Fibroblast of upper back skin (primary cell): ENCODE measurements around the gene FBXL7.

Experiments used
- DNase-seq: peaks from one replicate; pipeline ENCODE4 v3.0.0-alpha.2; 2013

FBXL7 gene

GRCh38 chr5:15727375-15727774 lies 227.4 kb downstream of the FBXL7 start:
- DNase-seq, result no peak

- DNase-seq, result no peak
Observed at GRCh38 chr5:15728811-15729210, 228.8 kb downstream of the FBXL7 start.

DNA sequence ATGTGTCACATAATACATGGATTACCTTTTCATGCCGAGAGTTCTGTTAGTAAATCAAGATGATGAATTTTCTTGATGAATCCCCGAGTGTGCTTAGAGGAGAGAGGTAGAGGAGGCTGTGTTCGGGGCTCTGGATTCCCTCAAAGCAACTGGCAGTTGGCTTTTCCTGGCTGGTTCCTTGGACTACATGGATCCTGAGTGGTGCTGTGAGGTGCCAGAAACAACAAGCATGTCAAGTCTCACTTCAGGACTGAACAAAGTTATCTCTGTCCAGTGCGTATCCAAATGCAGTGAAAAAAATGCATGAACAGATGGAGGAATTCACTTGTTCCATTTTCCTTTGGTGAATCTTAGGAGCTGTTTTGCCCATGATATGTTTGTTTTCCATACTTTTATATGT lies 231.7 kb downstream of the FBXL7 start:
- no peak for DNase-seq

- DNase-seq, result no peak
Observed at GRCh38 chr5:15734058-15734457, 234.1 kb downstream of the FBXL7 start.

DNA sequence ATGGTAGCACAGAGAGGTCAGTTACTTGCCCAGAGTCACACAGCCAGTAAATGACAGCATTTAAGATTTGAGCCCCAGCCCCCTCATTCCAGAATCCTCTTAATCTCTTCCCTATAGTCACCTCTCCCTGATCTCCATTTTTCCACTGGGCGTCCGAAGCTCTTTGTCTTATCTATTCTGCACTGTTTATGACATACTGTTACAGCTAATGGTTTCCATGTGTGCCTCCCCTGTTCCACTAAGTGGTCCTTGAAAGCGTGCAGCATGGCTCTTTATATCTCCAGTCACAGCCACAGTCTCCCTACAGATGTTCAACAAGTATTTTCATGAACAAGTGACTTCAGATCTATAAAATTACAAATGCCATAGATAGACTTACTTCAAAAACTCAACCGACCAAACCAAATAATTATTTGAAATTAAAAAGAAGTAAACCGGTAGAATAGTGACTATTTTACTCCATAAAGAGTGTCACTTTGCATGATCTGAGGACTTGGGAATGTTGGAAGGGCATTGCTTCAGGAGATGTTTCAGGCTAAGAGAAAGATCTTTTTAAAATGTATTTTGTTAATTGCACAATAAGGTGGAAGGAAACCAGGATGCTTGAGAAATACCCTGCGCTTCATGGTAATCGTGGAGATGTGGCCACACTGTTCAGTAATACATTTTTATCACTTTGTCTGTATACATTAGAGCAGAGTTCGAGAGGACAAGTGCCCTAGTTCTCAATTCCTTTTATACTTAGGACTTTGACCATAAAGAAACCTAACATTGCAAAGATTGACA lies 237.2 kb downstream of the FBXL7 start:
- peak; percentile 25 for DNase-seq

- DNase-seq, result peak; percentile 37
Observed at GRCh38 chr5:15737871-15738664, 238.1 kb downstream of the FBXL7 start.

- DNase-seq, result no peak
Observed at GRCh38 chr5:15740383-15740782, 240.4 kb downstream of the FBXL7 start.

DNA sequence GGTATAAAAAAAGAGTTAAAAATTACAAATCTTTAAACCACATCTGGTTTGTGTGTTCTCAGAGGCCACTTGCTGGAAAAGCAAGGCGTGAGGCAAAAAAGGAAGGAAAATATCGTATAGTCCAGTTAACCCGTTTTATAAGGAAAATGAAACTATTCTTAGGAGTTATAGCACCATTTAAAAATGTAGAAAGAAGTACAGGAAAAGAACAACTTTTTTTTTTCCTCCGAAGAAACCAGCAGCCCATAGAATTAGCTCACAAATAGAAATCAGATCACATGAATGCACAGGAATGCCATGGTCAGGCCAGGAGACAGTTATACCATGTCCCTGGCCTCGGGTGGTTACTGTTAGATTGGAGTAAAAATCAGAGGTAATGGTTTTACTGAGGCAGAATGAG lies 241.6 kb downstream of the FBXL7 start:
- DNase-seq, result no peak

- no peak for DNase-seq
Observed at GRCh38 chr5:15746833-15747232, 246.9 kb downstream of the FBXL7 start.

DNA sequence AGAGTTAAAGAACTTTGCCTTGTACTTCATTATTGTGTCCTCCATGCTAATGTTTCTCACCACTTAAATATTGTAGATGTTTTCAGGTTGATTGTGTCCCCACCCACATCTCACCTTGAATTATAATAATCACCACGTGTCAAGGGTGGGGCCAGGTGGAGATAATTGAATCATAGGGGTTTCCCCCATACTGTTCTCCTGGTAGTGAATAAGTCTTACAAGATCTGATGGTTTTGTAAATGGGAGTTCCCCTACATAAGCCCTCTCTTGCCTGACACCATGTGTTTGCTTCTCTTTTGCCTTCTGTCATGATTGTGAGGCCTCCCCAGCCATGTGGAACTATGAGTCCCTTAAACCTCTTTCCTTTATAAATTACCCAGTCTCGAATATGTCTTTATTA lies 248.3 kb downstream of the FBXL7 start:
- DNase-seq, result no peak

DNA sequence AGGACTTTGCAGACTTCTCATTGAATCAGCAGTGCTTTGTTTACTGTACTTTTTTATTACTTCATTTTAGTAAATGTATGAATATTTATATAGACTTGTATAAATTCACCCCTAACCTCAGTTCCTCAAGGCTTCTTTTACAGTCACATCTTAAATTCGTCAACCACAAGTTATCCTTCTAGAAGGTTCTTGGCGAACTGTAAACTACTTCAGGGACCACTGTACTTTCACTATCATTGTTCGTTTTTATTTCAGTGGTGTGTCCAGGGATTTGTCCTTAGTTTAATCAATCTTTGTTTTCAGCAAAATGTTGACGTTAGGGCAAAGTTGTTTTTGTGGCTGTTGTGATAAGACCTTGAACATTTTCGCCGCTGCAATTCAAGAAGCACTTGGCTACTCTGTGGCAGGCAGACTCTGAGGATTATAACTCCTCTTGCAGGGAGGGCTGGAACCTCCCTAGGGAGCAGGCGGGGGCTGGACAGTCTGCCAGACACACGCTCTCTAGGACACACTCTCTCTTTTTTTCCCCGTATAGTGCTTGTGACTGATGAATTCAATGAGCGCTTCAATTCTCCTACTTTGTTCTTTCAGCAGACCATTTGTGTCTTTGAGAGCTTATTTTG lies 252.8 kb downstream of the FBXL7 start:
- peak; percentile 50 for DNase-seq

GRCh38 chr5:15753752-15754151 lies 253.8 kb downstream of the FBXL7 start:
- no peak for DNase-seq

- DNase-seq, result peak; percentile 94
Observed at GRCh38 chr5:15757103-15757502, 257.1 kb downstream of the FBXL7 start.

- no peak for DNase-seq
Observed at GRCh38 chr5:15757619-15758018, 257.6 kb downstream of the FBXL7 start.

- DNase-seq, result no peak
Observed at GRCh38 chr5:15762668-15763067, 262.7 kb downstream of the FBXL7 start.

GRCh38 chr5:15763754-15764153 lies 263.8 kb downstream of the FBXL7 start:
- peak; percentile 19 for DNase-seq

DNA sequence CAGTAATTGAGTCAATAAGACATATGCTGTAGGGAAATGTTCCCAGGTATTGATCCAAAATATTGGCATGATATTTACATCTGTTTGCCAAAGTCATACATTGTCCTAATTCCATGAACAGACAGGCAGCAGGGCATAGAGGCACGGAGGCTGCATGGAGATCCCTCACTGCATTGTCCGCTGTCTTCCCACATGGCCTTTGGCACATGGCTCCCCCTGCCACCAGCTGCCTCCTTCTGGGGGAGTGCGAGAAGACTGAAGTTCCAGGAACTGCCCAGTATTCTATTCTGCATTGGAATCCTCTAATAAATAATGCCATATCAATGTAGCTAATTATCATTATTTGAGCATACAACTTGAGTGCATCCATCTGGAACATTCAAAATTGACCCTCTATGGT lies 269.0 kb downstream of the FBXL7 start:
- DNase-seq, result no peak

GRCh38 chr5:15772131-15772530 lies 272.2 kb downstream of the FBXL7 start:
- no peak for DNase-seq

- no peak for DNase-seq
Observed at GRCh38 chr5:15774632-15775031, 274.7 kb downstream of the FBXL7 start.

GRCh38 chr5:15776346-15776745 lies 276.4 kb downstream of the FBXL7 start:
- no peak for DNase-seq

GRCh38 chr5:15783734-15784133 lies 283.8 kb downstream of the FBXL7 start:
- no peak for DNase-seq

DNA sequence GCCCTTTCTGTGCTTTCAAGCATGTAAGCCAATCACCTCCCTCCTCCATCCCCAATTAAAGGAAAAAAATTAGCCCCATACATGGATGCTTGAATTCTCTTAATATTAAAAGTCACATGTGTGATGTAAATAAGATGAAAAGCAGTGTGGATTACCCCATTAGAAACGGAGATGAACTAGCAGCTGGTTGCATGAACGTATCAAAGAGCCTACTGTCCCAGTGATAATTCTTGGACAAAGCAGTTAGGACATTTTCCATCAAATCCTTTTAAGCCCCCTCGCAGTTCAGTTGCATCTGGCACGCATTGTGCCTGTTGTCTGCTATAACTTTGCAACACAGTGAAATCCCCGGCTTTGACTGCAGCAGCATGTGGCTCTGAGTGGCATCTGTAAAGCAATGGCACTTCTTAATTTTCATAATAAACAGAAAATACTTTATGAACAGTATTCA lies 285.6 kb downstream of the FBXL7 start:
- no peak for DNase-seq

DNA sequence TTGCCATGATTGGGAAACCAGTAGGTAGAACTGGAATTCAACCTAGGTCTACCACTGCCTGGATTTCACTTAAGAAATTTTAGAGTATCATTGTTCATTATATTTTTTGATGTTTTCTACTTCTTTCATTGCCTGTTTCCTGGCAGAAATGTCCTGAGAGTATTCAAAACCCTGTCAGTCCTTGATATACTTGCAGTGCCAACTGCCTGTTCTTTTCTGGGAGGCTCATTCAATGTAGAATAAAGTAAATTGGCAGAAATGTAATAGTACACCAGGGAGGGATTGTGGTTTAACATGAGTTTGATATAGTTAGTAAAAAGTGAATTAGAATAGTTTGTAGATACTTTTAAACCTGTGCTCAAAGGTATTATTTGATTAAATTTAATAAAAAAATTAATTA lies 286.3 kb downstream of the FBXL7 start:
- no peak for DNase-seq

DNA sequence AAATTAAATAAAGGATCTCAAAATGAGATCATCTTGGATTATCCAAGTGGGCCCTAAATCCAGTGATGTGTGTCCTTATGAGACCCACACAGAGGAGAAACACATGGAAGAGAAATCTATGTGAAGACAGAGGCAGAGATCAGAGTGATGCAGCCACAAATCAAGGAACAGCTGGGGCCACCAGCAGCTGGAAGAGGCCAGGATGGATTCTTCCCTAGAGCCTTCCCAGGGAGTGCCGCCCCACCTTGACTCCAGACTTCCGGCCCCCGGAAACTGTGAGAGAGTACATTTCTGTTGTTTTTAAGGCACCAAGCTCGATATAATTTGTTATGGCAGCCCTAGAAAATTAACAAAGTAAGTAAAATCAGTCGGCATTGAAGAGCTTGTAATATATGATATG lies 286.9 kb downstream of the FBXL7 start:
- DNase-seq, result no peak
